ENCODE data around the gene DLG2. TPM values are rescaled to one million over a fixed set of nuclear protein-coding genes. Genes with fewer than 3 reads are reported as not detected.

Gene DLG2
- total and polyA plus RNA-seq, 2 donors (not counting 3 experiments of a cell fraction or from before 2014, with no cell fraction given), result 0.15 to 1.1 TPM

- H3K4me1 ChIP-seq (ENCODE audit: control insufficient read depth, extremely low read depth, insufficient read depth, low read length), result no peaks in the 10 kb centered on the region
- POLR2A ChIA-PET, result no interaction called here
- DNase-seq (ENCODE audit: low read depth, low spot score) (no peak), FAIRE-seq (no peak)
- H3K4me3 ChIP-seq (replicated peaks in 1 of 3; ENCODE audit: insufficient read depth in 1 of 3, low read depth in 1 of 3, low read length in 3 of 3), result no peak overlapping the region
- H3K9ac ChIP-seq (replicated peaks; ENCODE audit: extremely low read depth, insufficient read depth, low read length), result no peak overlapping the region
- BruUV-seq (replicated peaks), result no TSS peak
- no peaks in the 10 kb centered on the region for H3K79me2 ChIP-seq (ENCODE audit: control insufficient read depth, insufficient read depth, low read length)
- TF ChIP-seq JUN (IDR thresholded peaks at IDR 0.05; ENCODE audit: borderline replicate concordance, insufficient read depth, insufficient read length, low read depth), result no peak
- no peak for TF ChIP-seq MAX (IDR thresholded peaks at IDR 0.05; ENCODE audit: insufficient read depth, insufficient read length)
- no peak for TF ChIP-seq GATA2 (IDR thresholded peaks at IDR 0.05; ENCODE audit: insufficient read depth, insufficient read length, low read depth, low read length)
- TF ChIP-seq POLR2AphosphoS5 (IDR thresholded peaks at IDR 0.05; ENCODE audit: insufficient read depth, low read depth, low read length), result no peak
- no peak for TF ChIP-seq POLR2A (IDR thresholded peaks at IDR 0.05; ENCODE audit: low read depth, low read length)
- no peak for TF ChIP-seq MYC (IDR thresholded peaks at IDR 0.05; ENCODE audit: low read depth, low read length)
- TF ChIP-seq EZH2 (IDR thresholded peaks at IDR 0.05; ENCODE audit: borderline replicate concordance, low read depth, low read length, severe bottlenecking), result no peak
- TF ChIP-seq FOS (IDR thresholded peaks at IDR 0.05; ENCODE audit: borderline replicate concordance, insufficient read depth, low read length), result no peak
- TF ChIP-seq, protein P1, sequence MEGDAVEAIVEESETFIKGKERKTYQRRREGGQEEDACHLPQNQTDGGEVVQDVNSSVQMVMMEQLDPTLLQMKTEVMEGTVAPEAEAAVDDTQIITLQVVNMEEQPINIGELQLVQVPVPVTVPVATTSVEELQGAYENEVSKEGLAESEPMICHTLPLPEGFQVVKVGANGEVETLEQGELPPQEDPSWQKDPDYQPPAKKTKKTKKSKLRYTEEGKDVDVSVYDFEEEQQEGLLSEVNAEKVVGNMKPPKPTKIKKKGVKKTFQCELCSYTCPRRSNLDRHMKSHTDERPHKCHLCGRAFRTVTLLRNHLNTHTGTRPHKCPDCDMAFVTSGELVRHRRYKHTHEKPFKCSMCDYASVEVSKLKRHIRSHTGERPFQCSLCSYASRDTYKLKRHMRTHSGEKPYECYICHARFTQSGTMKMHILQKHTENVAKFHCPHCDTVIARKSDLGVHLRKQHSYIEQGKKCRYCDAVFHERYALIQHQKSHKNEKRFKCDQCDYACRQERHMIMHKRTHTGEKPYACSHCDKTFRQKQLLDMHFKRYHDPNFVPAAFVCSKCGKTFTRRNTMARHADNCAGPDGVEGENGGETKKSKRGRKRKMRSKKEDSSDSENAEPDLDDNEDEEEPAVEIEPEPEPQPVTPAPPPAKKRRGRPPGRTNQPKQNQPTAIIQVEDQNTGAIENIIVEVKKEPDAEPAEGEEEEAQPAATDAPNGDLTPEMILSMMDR (IDR thresholded peaks at IDR 0.05; ENCODE audit: extremely low read depth in 1 of 2, insufficient read depth in 1 of 2, low read depth in 1 of 2, low read length in 2 of 2), result no peak
- H3K9me1 ChIP-seq (replicated peaks; ENCODE audit: control insufficient read depth, extremely low read depth, insufficient read depth, low read length), result no peaks in the 10 kb centered on the region
- intact Hi-C loops (cut with micrococcal nuclease), result no loop called here
- no peaks in the 10 kb centered on the region for H3K9me3 ChIP-seq (replicated peaks; ENCODE audit: control insufficient read depth, insufficient read depth, low read length)
- no peaks in the 10 kb centered on the region for H3K27me3 ChIP-seq (ENCODE audit: control insufficient read depth in 2 of 2, insufficient read depth in 2 of 2, low read length in 2 of 2)
- no peaks in the 10 kb centered on the region for H3K36me3 ChIP-seq (ENCODE audit: control insufficient read depth in 2 of 2, extremely low read depth in 1 of 2, insufficient read depth in 2 of 2, low read length in 2 of 2)
- CTCF ChIA-PET, result no interaction called here
- dilution Hi-C loops (cut with MboI; ENCODE audit: extremely low pct_ligation_motif_present, low sequenced_read_pairs), result no loop called here
- no peaks in the 10 kb centered on the region for H4K20me1 ChIP-seq (replicated peaks; ENCODE audit: control insufficient read depth, extremely low read depth, insufficient read depth, low read length)
- no peak overlapping the region for H2AFZ ChIP-seq (ENCODE audit: low read depth, low read length)
- H3K4me2 ChIP-seq (ENCODE audit: insufficient read depth, low read length), result no peak overlapping the region
- H3K27ac ChIP-seq (ENCODE audit: insufficient read depth, low read depth, low read length), result no peak overlapping the region
Measured at GRCh38 chr11:83648610-83649527, 1978.3 kb downstream of the DLG2 start.
